B cell (primary cell): ENCODE measurements around the gene CYGB. TPM values are rescaled to one million over a fixed set of nuclear protein-coding genes. Genes with fewer than 3 reads are reported as not detected.

Experiments used
- ATAC-seq: fragments of 200-7000 bp; cut with Tn5 transposase; one replicate; pipeline ENCODE4 v1.10.0; 2021; ENCODE audit warnings: low read depth, mild to moderate bottlenecking, moderate number of reproducible peaks, moderate library complexity
- CTCF ChIA-PET: fragments of 350-600 bp; sonication (Branson Sonifier 250); formaldehyde crosslinking; loops from one replicate; lab custom pipeline; 2021; ENCODE audit warnings: antibody characterized with exemption, inconsistent platforms; lab: Charles Lee
- POLR2A ChIA-PET: fragments of 350-600 bp; sonication (Branson Sonifier 250); formaldehyde crosslinking; loops from one replicate; lab custom pipeline; 2021; ENCODE audit warnings: antibody characterized with exemption; lab: Charles Lee
- DNase-seq: peaks from one replicate; pipeline ENCODE4 v3.0.0; 2013
- H2AFZ ChIP-seq: 2 replicates; pipeline ENCODE4 v1.6.1; 2012; ENCODE audit warnings: mild to moderate bottlenecking, low read depth, low read length; ENCODE audit not compliant: insufficient read depth, poor library complexity, severe bottlenecking
- H3K27ac ChIP-seq, 2 donors: 1 replicate in 1 of 2; 2 replicates in 1 of 2; pipeline ENCODE4 v1.5.1; 2012 to 2013; ENCODE audit warnings: low read length in 2 of 2, mild to moderate bottlenecking in 2 of 2, moderate library complexity in 1 of 2
- H3K27me3 ChIP-seq, 4 experiments: fragments of 200-600 bp in 1 of 4; sonication (generic) in 1 of 4; replicated peaks in 1 of 4; 1 replicate in 2 of 4; 2 replicates in 2 of 4; pipeline versions ENCODE4 v1.6.1 to v1.7.0; 2013 to 2016; ENCODE audit warnings: low read length in 3 of 4, mild to moderate bottlenecking in 2 of 4, mixed read lengths in 1 of 4, moderate library complexity in 1 of 4; ENCODE audit not compliant: insufficient read depth in 4 of 4, control insufficient read depth in 3 of 4; ENCODE audit errors: control extremely low read depth in 1 of 4
- H3K36me3 ChIP-seq, 2 experiments: replicated peaks in 1 of 2; 1 replicate in 1 of 2; 2 replicates in 1 of 2; pipeline versions ENCODE4 v1.6.1 to v1.7.1; 2013; ENCODE audit warnings: low read length in 1 of 2; ENCODE audit not compliant: insufficient read depth in 2 of 2, control insufficient read depth in 1 of 2; ENCODE audit errors: control extremely low read depth in 1 of 2, extremely low read depth in 1 of 2
- H3K4me1 ChIP-seq, 2 donors: fragments of 200-600 bp in 1 of 2; sonication (generic) in 1 of 2; 1 replicate in 1 of 2; 2 replicates in 1 of 2; pipeline versions ENCODE4 v1.5.1 to v1.6.1; 2013 to 2017; ENCODE audit warnings: low read length in 2 of 2; ENCODE audit not compliant: control insufficient read depth in 2 of 2, insufficient read depth in 2 of 2
- H3K4me2 ChIP-seq: replicated peaks from 2 replicates; pipeline ENCODE3; 2012; ENCODE audit warnings: mild to moderate bottlenecking, low read depth, low read length; ENCODE audit not compliant: poor library complexity, severe bottlenecking
- H3K4me3 ChIP-seq, 5 experiments: fragments of 200-600 bp in 1 of 5; sonication (generic) in 1 of 5; 1 replicate in 3 of 5; 2 replicates in 2 of 5; pipeline versions ENCODE4 v1.5.1 to v1.7.0; 2011 to 2016; ENCODE audit warnings: low read length in 4 of 5, mild to moderate bottlenecking in 4 of 5, low read depth in 2 of 5, control low read depth in 1 of 5, moderate library complexity in 1 of 5; ENCODE audit not compliant: insufficient read depth in 1 of 5; ENCODE audit errors: control extremely low read depth in 1 of 5, extremely low read depth in 1 of 5
- H3K79me2 ChIP-seq: fragments of 200-600 bp; sonication (generic); one replicate; pipeline ENCODE4 v1.6.0; 2016; ENCODE audit warnings: low read length; ENCODE audit not compliant: control insufficient read depth, insufficient read depth
- H3K9ac ChIP-seq: fragments of 200-600 bp; sonication (generic); 2 replicates; pipeline ENCODE4 v1.6.1; 2017; ENCODE audit warnings: mild to moderate bottlenecking, low read length, moderate library complexity
- H3K9me3 ChIP-seq, 3 donors: one replicate each; pipeline versions ENCODE4 v1.6.1 to v1.7.1; 2013; ENCODE audit warnings: low read length in 2 of 3; ENCODE audit not compliant: control insufficient read depth in 2 of 3, insufficient read depth in 1 of 3; ENCODE audit errors: control extremely low read depth in 1 of 3
- H4K20me1 ChIP-seq: 2 replicates; pipeline ENCODE4 v1.6.0; 2012; ENCODE audit warnings: mild to moderate bottlenecking, low read length; ENCODE audit not compliant: insufficient read depth, control insufficient read depth, poor library complexity, severe bottlenecking
- H3K27ac Mint-ChIP-seq: one replicate; pipeline ENCODE4 v1.8.0; 2021; ENCODE audit warnings: mixed read lengths
- H3K27me3 Mint-ChIP-seq: one replicate; pipeline ENCODE4 v1.8.0; 2021; ENCODE audit warnings: mixed read lengths
- H3K4me1 Mint-ChIP-seq: one replicate; pipeline ENCODE4 v1.8.0; 2021; ENCODE audit warnings: mixed read lengths
- H3K4me3 Mint-ChIP-seq: one replicate; pipeline ENCODE4 v1.8.0; 2021; ENCODE audit warnings: mixed read lengths
- H3K9me3 Mint-ChIP-seq: one replicate; pipeline ENCODE4 v1.8.0; 2022; ENCODE audit warnings: mixed read lengths; ENCODE audit not compliant: insufficient read depth
- EZH2 ChIP-seq: IDR thresholded peaks from 2 replicates; pipeline ENCODE4 v1.6.1; 2012; ENCODE audit warnings: borderline replicate concordance, low read depth, mild to moderate bottlenecking, moderate library complexity, low read length; ENCODE audit not compliant: insufficient read depth, poor library complexity, severe bottlenecking
- WGBS: methylation state at CpG from one replicate; pipeline ENCODE4 v1.1.5; 2013; ENCODE audit warnings: missing lambda C conversion rate; ENCODE audit not compliant: insufficient coverage; 5-methylcytosine and 5-hydroxymethylcytosine counted together
- intact Hi-C: fragments of 100-400 bp; cut with micrococcal nuclease; formaldehyde crosslinking; loops from one replicate; pipeline ENCODE4 v1.10.0; 2022
- polyA plus RNA-seq: library from polyadenylated mRNA; depleted of rRNA; stranded (reverse); fragments of >200 nt; gene quantifications from 2 replicates; pipeline ENCODE4 v1.2.3, GENCODE V29; 2012
- total RNA-seq, 2 donors: library from RNA; stranded (reverse); fragments of 120-200 nt in 1 of 2; gene quantifications; 1 replicate in 1 of 2; 2 replicates in 1 of 2; pipeline versions ENCODE4 v1.2.3 to v1.2.4, GENCODE V29; 2013 to 2022
- TF ChIP-seq, protein P1 (sequence below): fragments of 200-600 bp; IDR thresholded peaks from one replicate; pipeline ENCODE4 v1.8.0; 2022; ENCODE audit warnings: antibody characterized with exemption, mild to moderate bottlenecking

CYGB gene
- total and polyA plus RNA-seq, 2 donors (not counting 1 experiment from before 2014, with no cell fraction given), result 0.42 to 2.7 TPM

DNA sequence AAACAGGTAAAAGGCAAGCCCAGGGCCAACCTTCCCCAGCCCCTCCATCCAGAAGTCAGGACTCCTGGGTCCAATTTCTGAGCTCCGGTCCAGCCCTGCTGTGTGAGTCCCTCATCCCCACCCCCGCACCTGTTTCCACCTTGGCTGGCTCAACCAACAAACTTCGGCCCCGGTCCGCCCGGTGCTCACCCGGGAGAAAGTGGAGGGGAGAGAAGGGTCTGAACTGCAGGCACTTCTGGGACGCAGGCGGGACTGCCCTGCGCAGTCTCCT, 36.8 kb downstream of the CYGB start:
- peak overlapping the region; percentile 46 to 97 (median 95) for H3K4me3 ChIP-seq
- WGBS, result 2% methylated on average over 9 of the region's 10 CpGs
- peaks cover 31% of the 10 kb centered on the region for H4K20me1 ChIP-seq
- peak overlapping the region; percentile 78 to 94 for H3K27ac ChIP-seq
- intact Hi-C loops, result loop anchor here (1.0 kb wide), 4 partner anchors 7 to 146 kb away; partner anchors contain the start of gene UBE2O
- ATAC-seq (peak; percentile 1), DNase-seq (peak; percentile 42)
- H3K27me3 Mint-ChIP-seq, result no peaks in the 10 kb centered on the region
- TF ChIP-seq, protein P1, sequence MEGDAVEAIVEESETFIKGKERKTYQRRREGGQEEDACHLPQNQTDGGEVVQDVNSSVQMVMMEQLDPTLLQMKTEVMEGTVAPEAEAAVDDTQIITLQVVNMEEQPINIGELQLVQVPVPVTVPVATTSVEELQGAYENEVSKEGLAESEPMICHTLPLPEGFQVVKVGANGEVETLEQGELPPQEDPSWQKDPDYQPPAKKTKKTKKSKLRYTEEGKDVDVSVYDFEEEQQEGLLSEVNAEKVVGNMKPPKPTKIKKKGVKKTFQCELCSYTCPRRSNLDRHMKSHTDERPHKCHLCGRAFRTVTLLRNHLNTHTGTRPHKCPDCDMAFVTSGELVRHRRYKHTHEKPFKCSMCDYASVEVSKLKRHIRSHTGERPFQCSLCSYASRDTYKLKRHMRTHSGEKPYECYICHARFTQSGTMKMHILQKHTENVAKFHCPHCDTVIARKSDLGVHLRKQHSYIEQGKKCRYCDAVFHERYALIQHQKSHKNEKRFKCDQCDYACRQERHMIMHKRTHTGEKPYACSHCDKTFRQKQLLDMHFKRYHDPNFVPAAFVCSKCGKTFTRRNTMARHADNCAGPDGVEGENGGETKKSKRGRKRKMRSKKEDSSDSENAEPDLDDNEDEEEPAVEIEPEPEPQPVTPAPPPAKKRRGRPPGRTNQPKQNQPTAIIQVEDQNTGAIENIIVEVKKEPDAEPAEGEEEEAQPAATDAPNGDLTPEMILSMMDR, result no peak
- TF ChIP-seq EZH2, result no peak
- H3K27me3 ChIP-seq, result no peaks in the 10 kb centered on the region
- peak overlapping the region; percentile 97 for H3K4me3 Mint-ChIP-seq
- CTCF ChIA-PET, result interaction anchor here (0.9 to 20.8 kb wide), 6 partner anchors 13 to 92 kb away, joined by 3 to 442 read pairs (median 9); partner anchors contain the start of gene AANAT
- no peak overlapping the region for H2AFZ ChIP-seq
- H3K36me3 ChIP-seq, result peaks cover 0 to 39% of the 10 kb centered on the region in 2 experiments
- peaks cover 58% of the 10 kb centered on the region for H3K4me1 Mint-ChIP-seq
- H3K4me2 ChIP-seq, result peak overlapping the region; percentile 82
- peaks cover 78% of the 10 kb centered on the region for H3K79me2 ChIP-seq
- peak overlapping the region; percentile 94 for H3K27ac Mint-ChIP-seq
- no peaks in the 10 kb centered on the region for H3K9me3 Mint-ChIP-seq
- H3K9me3 ChIP-seq, result no peaks in the 10 kb centered on the region
- POLR2A ChIA-PET, result interaction anchor here (0.9 to 22.8 kb wide), 3 partner anchors 18 to 35 kb away, joined by 3 to 478 read pairs (median 3); partner anchors contain the start of gene AANAT
- peaks cover 40 to 63% of the 10 kb centered on the region in 2 donors for H3K4me1 ChIP-seq
- peak overlapping the region; percentile 86 for H3K9ac ChIP-seq

DNA sequence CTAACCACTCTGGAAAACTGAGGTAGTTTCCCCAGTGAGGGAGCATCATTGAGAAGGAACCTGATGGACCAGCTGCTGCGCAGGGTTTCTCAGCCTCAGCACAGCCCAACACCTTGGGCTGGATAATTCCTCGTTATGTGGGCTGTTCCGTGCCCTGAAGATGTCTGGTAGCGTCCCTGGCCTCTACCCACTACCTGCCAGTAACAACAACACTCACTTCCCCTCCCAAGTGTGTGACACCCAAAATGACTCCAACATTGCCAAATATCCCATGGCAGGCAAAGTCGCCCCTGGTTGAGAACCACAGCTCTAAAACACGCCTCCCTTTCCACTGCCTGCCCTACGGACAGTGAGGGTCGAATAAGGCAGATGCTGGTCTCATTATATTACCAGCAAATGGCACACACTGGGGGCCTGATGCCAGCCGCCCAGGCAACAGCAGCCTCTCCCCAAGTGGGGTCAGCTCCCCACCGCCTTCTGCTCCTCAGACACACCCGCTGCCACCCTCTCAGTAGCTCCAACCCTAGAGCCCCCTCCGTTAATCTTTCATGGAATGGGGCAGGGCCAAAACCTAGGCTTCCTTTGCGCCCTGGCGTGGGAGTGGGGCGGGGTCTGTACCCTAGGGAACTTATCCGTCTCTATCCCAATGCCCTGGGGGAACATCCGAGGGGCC, 37.3 kb downstream of the CYGB start:
- ChIA-PET CTCF (interaction anchor here (0.8 to 20.8 kb wide), 7 partner anchors 8 to 197 kb away, joined by 3 to 442 read pairs (median 13); partner anchors contain the start of gene AANAT), POLR2A (interaction anchor here (0.5 to 22.8 kb wide), 8 partner anchors 18 to 1093 kb away, joined by 3 to 478 read pairs (median 4); partner anchors contain the start of genes AANAT and PRPSAP1)
- H3K9ac ChIP-seq, result peak overlapping the region; percentile 86
- peak; percentile 49 for DNase-seq
- peak overlapping the region; percentile 78 to 94 for H3K27ac ChIP-seq
- ATAC-seq, result no peak
- peaks cover 78% of the 10 kb centered on the region for H3K79me2 ChIP-seq
- intact Hi-C loops, result no loop called here
- TF ChIP-seq, protein P1, result no peak
- no peak overlapping the region for H2AFZ ChIP-seq
- H3K4me3 Mint-ChIP-seq, result peak overlapping the region; percentile 97
- no peaks in the 10 kb centered on the region for H3K9me3 Mint-ChIP-seq
- peaks cover 0 to 39% of the 10 kb centered on the region in 2 experiments for H3K36me3 ChIP-seq
- H3K27me3 Mint-ChIP-seq, result no peaks in the 10 kb centered on the region
- WGBS, result 19% methylated on average over 16 of the region's 17 CpGs
- peaks cover 63% of the 10 kb centered on the region for H3K4me1 Mint-ChIP-seq
- peak overlapping the region; percentile 82 for H3K4me2 ChIP-seq
- H3K27me3 ChIP-seq, result no peaks in the 10 kb centered on the region
- H3K4me1 ChIP-seq, result peaks cover 41 to 68% of the 10 kb centered on the region in 2 donors
- peak overlapping the region; percentile 94 for H3K27ac Mint-ChIP-seq
- no peaks in the 10 kb centered on the region for H3K9me3 ChIP-seq
- peaks cover 35% of the 10 kb centered on the region for H4K20me1 ChIP-seq
- H3K4me3 ChIP-seq, result peak overlapping the region; percentile 46 to 97 (median 95)
